Activated CD4-positive, alpha-beta T cell treated with anti-CD3 and anti-CD28 coated beads, Interleukin-2, Interleukin-4, amounts not matched to agents 100 ng/mL and 50 ng/mL, durations not matched to agents 16 hours and 8 hours (primary cell): ENCODE results near the gene BRCA2.

Source experiments
- DNase-seq: peaks from one replicate; pipeline ENCODE4 v3.0.0-alpha.2; 2020; ENCODE audit warnings: low spot score

BRCA2 gene

GRCh38 chr13:32315238-32316027 is at the start of gene BRCA2, which contains the start of gene ZAR1L:
TSS of gene BRCA2 (plus strand) at chr13:32315508. CDS start at chr13:32316461, 953 bp downstream.
TSS of gene ZAR1L (minus strand) at chr13:32315363. CDS start at chr13:32311925, 3,438 bp downstream.
- peak; percentile 92 for DNase-seq

- DNase-seq = no peak
These were observed 49.6 kb upstream of the BRCA2 start for GRCh38 chr13:32265726-32266125.

GRCh38 chr13:32266130-32266529 is 49.2 kb upstream of the BRCA2 start:
- no peak for DNase-seq

- DNase-seq = peak; percentile 6
These were observed 47.4 kb upstream of the BRCA2 start for GRCh38 chr13:32267836-32268439.

- peak; percentile 9 for DNase-seq
These were observed 43.2 kb upstream of the BRCA2 start for GRCh38 chr13:32272021-32272683.

GRCh38 chr13:32277839-32278238 is 37.5 kb upstream of the BRCA2 start:
- DNase-seq = no peak

GRCh38 chr13:32278426-32278825 is 36.9 kb upstream of the BRCA2 start:
- no peak for DNase-seq

- no peak for DNase-seq
These were observed 34.2 kb upstream of the BRCA2 start for GRCh38 chr13:32281096-32281495.

- DNase-seq = no peak
These were observed 33.1 kb upstream of the BRCA2 start for GRCh38 chr13:32282096-32282711.

- no peak for DNase-seq
These were observed 30.2 kb upstream of the BRCA2 start for GRCh38 chr13:32284927-32285632.

- no peak for DNase-seq
These were observed 29.7 kb upstream of the BRCA2 start for GRCh38 chr13:32285633-32285965.

GRCh38 chr13:32297206-32297605 is 18.1 kb upstream of the BRCA2 start:
- no peak for DNase-seq

GRCh38 chr13:32298695-32299094 is 16.6 kb upstream of the BRCA2 start:
- DNase-seq = no peak

GRCh38 chr13:32299893-32300292 is 15.4 kb upstream of the BRCA2 start:
- no peak for DNase-seq

- no peak for DNase-seq
These were observed 14.9 kb upstream of the BRCA2 start for GRCh38 chr13:32300406-32300805.

- DNase-seq = peak; percentile 15
These were observed 14.4 kb upstream of the BRCA2 start for GRCh38 chr13:32300920-32301319.

- no peak for DNase-seq
These were observed 12.8 kb upstream of the BRCA2 start for GRCh38 chr13:32302461-32302860.

- DNase-seq = no peak
These were observed 9.7 kb upstream of the BRCA2 start for GRCh38 chr13:32305646-32306045.

- DNase-seq = no peak
These were observed 5.8 kb upstream of the BRCA2 start for GRCh38 chr13:32309312-32310133.

GRCh38 chr13:32310134-32310706 is 5.1 kb upstream of the BRCA2 start:
- DNase-seq = peak; percentile 57
